ENCODE data around the gene PAXX.

PAXX gene

DNA sequence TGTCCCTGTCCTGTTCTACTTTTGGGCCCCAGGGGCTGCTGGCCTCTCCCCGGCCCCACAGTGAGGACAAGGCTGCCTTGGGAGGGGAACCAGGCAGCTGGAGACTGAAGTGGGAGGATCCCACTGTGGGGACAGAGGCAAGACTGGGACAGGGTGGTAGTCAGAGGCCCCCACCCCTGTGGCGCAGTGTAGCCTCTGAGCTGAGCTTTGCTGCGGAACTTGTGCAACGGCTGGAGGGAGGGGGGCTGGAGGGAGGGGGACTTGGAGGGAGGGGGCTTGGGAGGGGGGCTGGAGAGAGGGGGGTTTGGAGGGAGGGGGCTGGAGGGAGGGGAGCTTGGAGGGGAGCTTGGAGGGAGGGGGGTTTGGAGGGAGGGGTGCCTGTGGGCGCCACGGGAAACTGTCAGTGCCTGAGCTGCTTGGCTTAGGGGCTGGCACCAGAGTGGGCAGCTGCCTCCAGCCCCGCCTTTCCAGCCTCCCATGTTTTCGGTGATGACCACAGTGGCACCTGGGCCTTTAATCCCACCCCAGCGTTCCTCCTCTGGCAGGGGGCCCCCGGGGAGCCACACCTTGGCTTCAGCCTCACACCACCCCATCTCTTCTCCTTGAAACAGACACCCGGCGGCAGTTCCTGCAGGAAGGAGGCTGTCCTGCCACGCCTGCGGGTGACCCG lies 42.0 kb downstream of the PAXX start:
- DNase-seq = no peak

DNA sequence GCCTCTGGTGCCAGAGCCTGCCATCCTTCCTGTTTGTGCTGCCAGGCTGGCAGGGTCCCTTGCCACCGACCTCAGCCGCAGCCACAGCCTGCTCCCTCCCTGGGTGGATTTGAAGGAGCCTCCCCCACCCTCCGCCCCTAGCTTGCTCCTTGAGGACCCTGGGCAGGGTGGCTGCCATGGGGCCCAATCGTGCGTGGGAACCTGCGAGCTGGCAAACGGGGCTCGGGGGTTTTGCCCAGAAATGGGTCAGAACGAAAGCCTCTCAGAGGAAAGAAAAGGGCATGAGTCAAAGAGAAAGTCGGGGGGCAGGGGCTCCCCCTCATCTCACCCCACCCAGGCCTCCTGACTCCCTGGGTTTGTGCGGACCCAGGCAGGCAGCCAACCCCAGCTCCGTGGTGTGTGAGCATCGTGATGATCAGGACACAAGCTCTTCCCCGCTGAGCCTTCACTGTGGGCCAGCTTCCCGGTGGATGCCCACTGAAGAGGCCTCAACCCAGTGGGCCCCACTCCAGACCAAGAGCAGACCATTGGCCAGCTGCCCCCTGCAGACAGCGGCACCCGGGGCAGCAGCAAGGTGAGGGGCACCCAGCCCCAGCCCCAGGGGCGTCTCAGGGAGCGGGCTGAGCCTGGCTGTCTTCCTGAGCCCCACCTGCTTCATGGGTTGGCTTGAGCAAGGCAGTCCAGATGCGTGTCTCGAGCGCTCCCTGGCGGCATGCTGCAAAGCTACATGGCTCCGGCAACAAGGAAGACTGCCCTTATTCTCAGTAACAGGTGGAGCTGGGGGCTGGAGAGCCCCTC lies 42.7 kb downstream of the PAXX start:
- peak; percentile 42 to 54 for DNase-seq

DNA sequence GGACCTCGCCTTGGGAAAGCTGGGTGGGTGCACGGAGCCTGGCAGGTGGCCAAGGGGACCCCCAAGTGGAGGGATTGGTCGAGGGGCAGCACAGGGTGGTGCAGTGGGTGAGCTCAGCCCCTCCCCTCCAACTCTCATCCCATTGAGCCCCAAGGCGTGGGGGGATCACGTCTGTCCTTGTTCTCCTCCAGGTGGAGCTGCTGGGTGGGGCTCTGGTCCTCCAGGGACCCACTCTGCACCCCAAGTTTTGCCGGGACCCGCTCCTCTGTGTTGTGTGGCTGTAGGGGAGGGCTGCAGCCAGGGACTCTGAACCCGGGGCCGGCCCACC lies 43.2 kb downstream of the PAXX start:
- no peak for DNase-seq

DNA sequence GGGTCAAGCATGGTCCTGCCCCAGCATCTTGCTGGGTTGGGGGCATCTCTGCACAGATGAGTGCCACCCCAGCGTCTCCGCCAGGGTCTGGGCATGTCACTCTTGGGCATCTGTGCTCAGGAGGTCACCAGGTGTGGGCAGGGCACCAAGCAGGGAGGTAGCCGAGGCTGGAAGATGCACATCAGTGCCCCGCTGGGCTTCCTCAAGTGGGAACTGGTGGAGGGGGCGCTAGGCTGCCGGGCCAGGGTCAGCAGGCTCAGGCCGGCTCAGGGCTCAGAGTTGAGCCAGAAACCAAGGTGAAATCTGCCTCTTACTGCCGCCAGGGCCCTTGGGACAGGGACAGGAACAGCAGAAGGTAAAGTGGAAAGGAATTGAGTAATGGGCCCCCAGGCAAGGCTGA lies 43.7 kb downstream of the PAXX start:
- DNase-seq = no peak

DNA sequence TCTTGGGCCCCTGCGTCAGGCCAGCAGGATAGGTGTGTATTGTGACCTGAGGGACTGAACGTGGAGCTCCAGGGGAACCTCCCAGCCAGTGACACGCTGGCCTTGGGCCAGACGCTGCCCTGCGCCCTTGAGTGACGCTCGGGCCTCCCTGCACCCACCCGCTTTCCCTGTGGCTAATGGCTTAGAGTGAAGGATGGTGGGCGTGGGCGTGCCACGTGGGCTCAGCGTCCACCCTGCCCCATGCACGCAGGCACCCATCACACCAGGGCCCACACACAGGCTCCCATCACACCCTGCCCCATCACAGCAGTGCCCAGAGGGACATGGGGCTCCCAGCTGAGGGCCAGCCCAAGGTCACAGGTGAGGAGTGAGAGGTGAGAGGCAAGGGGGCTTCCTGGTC lies 44.8 kb downstream of the PAXX start:
- DNase-seq = no peak

DNA sequence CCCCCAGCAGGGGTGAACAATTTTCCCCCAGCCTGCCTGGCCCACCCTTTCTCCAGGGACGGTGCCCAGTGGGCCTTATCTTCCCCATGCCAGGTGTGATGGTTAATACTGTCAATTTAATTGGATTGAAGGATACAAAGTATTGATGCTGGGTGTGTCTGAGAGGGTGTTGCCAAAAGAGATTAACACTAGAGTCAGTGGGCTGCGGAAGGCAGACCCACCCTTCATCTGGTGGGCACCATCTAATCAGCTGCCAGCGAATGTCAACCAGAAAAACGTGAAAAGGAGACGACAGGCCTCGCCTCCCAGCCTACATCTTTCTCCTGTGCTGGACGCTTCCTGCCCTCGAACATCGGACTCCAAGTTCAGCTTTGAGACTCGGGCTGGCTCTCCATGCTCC lies 45.3 kb downstream of the PAXX start:
- DNase-seq = no peak

DNA sequence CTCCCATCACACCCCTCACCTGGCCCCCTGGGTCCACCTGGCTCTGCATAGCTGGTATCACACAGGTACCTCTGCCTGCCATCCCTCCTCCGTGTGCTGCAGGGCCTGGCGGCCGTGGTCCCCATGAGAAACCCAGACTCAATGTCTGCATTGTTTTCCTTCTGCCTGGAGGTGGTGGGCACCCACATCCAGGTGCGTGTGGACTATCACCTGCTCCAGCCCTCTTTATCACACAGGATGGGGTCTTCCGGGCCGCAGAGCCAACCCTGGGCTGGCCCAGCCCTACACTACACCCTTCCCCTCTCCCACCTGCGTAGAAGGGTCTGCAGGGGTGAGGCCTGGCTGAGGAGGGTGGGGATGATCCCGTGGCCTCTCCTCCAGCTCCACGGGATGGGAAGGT lies 46.7 kb downstream of the PAXX start:
- DNase-seq = no peak

DNA sequence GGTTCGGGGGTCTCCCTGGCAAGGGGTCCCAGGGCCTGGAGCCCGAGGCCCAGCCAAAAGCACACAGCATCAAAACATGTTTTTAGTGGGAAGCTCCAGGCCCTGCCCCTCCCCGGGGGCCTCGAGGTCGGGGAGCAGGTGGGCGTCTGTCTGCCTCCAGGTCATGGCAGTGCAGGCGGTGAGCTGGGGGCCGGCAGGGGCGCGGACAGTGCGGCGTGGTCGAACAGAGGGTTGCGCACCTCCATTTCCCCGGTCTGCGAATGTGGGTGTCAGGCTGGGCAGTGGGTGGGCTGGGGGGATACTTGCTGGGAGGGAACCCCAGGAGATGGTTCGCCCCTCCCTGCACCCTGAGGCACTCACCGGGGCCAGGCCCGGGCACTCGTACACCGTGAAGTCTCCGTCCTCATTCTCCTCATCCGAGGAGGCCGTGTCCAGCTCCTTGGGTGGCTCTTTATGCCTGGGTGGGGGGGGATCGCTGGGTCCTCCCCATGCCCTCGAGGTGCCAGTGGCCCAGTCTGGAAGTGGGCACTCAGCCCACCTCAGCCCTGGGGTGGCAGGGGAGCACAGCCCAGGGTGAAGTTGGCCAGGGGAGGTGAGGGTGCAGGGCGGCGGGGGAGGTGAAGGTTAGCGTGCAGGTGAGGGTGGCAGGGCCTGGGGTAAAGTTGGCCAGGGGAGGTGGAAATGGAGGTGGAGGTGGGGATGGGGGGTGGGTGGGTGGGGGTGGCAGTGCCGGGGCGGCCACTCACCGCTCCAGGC lies 47.6 kb downstream of the PAXX start:
- DNase-seq = no peak

DNA sequence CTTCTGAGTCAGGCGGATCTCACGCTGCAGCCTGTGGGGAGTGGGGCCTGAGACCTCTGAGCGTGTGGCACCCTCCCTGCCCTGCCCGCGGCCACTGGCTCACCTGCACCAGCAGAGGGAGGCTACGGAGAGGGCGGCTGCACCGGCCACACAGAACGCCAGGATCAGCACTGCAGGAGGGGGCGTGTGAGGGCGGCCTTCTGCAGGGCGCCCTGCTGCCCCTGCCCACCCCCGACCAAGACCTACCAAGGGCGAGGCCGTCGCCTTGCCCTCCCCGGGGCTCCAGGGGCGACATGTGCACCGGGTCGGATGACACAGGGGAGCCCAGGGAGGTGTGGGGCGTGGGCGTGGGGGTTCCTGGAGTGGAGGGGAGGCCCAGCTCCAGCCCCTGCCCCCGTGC lies 48.3 kb downstream of the PAXX start:
- no peak for DNase-seq

DNA sequence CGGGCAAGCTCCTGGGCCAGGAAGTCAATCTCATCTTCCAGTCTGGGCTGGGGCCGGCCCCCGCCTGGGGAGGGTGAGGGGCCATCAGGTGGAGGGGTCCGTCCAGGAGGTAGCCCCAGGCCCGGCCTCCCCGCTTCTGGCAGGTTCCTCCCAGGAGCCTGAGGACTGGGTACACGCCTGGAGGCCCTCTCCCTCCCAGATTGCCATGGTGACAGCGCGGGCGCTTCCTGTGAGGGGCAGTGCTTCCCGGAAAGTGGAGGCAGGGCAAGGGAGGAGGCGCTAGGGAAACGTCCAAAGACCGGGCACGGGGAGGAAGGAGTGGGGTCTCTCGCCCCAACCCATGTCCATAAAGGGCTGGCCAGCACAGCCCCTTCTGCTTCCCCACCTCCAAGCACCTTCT lies 48.9 kb downstream of the PAXX start:
- DNase-seq = no peak

DNA sequence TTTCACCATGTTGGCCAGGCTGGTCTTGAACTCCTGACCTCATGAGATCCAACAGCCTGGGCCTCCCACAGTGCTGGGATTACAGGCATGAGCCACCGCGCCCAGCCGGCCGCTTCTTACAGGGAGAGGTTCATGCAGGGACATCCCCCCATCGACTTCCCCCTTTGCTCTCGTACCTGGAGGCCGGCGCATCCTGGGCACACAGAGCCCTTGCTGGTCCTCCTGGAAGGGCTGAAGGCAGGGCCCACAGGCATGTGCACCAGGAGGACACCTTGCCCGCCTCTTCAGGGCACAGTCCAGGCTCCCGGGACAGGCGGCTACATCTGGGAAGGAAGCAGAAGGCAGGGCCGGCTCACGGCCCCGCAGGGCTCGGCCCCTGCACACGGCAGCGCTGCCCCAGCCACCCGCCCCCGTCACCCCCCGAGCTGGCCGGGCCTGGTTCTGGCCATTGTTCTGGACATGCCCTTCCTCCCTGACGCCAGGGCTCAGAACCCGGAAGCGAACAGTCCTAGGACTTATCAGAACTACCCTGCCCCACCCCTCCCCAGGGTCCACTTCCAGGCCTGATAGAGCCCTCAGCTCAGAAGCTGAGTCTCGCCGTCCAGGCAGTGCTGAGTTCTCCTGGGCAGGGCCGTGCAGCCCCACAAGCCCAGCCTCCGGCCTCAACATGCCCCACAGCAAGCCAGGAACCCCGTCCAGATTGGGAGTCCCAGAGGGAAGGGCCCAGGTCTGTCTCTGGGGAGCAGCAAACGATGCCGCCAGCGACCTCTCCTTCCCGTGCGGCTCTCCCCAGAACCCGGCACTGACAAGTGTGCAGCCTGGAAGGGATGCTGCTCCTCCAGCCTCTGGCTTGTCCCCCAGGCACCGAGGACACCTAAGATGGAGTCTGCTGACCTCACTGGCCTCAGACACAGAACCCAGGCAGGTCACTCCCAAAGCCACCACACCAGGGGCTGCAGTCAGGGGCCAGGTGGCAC lies 50.8 kb downstream of the PAXX start:
- DNase-seq = no peak

Measured in NCI-H187 (cell line).